ENCODE data around the gene CATSPERZ. TPM values are rescaled to one million over a fixed set of nuclear protein-coding genes. Genes with fewer than 3 reads are reported as not detected.
A peak's percentile ranks its signal among the peaks of the same experiment; 100 is the strongest.

Gene CATSPERZ
- total RNA-seq, 1 donor from 2014 or later: not detected

DNA sequence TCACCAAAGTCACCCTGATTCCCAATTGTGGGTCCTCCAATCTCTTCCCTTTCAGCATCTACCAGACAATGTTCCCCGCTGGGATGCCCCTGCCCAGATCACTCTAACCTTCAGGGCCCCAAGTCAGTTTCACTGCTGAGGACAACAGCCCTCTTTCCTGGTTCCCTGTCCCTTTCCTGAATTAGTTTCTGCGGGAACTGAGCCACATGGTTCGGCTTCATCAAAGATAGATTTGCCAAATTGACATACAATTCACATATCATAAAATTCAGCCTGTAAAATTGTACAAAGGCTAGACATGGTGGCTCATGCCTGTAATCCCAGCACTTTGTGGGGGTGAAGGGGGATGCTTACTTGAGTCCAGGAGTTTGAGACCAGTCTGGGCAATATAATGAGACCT is 27.8 kb downstream of the CATSPERZ start:
- Histone ChIP-seq H3K27me3 (no peaks in the 10 kb centered on the region), H3K9me3 (no peaks in the 10 kb centered on the region), H3K4me1 (peaks cover 13% of the 10 kb centered on the region), H3K36me3 (no peaks in the 10 kb centered on the region), H3K4me3 (no peak overlapping the region), H3K27ac (no peak overlapping the region)
- ATAC-seq (no peak), DNase-seq (no peak)
- TF ChIP-seq, protein P1, sequence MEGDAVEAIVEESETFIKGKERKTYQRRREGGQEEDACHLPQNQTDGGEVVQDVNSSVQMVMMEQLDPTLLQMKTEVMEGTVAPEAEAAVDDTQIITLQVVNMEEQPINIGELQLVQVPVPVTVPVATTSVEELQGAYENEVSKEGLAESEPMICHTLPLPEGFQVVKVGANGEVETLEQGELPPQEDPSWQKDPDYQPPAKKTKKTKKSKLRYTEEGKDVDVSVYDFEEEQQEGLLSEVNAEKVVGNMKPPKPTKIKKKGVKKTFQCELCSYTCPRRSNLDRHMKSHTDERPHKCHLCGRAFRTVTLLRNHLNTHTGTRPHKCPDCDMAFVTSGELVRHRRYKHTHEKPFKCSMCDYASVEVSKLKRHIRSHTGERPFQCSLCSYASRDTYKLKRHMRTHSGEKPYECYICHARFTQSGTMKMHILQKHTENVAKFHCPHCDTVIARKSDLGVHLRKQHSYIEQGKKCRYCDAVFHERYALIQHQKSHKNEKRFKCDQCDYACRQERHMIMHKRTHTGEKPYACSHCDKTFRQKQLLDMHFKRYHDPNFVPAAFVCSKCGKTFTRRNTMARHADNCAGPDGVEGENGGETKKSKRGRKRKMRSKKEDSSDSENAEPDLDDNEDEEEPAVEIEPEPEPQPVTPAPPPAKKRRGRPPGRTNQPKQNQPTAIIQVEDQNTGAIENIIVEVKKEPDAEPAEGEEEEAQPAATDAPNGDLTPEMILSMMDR (IDR thresholded peaks at IDR 0.05): no peak
- intact Hi-C loops (cut with DNase I): no loop called here

DNA sequence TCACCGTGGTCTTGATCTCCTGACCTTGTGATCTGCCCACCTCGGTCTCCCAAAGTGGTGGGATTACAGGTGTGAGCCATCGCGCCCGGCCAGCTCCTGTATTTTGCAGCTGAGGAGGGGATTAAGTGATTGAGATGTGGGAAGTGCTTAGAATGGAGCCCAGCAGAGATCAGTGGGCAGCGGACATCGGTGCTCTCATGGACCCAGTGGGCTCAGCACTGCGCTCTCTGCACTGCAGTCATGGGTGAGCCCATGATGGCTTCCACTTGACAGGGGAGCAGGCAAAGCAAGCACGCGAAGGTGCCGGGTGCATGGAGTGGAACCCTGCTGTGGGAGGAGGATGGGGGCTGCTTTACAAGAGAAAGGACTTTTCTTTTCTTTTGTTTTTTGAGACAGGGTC is 30.7 kb downstream of the CATSPERZ start:
- Histone ChIP-seq H3K9me3 (no peaks in the 10 kb centered on the region), H3K4me3 (no peak overlapping the region), H3K4me1 (peaks cover 13% of the 10 kb centered on the region), H3K27me3 (no peaks in the 10 kb centered on the region), H3K36me3 (no peaks in the 10 kb centered on the region), H3K27ac (no peak overlapping the region)
- DNase-seq: peak; percentile 58
- no peak for ATAC-seq
- TF ChIP-seq, protein P1 (IDR thresholded peaks at IDR 0.05): no peak
- intact Hi-C loops (cut with DNase I): no loop called here

GRCh38 chr11:64331569-64332371 is 31.6 kb downstream of the CATSPERZ start:
- no peak overlapping the region for H3K4me3 ChIP-seq
- DNase-seq (peak; percentile 95), ATAC-seq (peak; percentile 92)
- H3K27ac ChIP-seq: no peak overlapping the region
- no peaks in the 10 kb centered on the region for H3K27me3 ChIP-seq
- H3K4me1 ChIP-seq: peaks cover 13% of the 10 kb centered on the region
- intact Hi-C loops (cut with DNase I): no loop called here
- H3K36me3 ChIP-seq: no peaks in the 10 kb centered on the region
- TF ChIP-seq, protein P1 (IDR thresholded peaks at IDR 0.05): peak; percentile 57
- no peaks in the 10 kb centered on the region for H3K9me3 ChIP-seq

GRCh38 chr11:64333556-64333955 is 33.4 kb downstream of the CATSPERZ start:
- no peak for ATAC-seq
- no peaks in the 10 kb centered on the region for H3K36me3 ChIP-seq
- DNase-seq: no peak
- TF ChIP-seq, protein P1 (IDR thresholded peaks at IDR 0.05): no peak
- H3K9me3 ChIP-seq: no peaks in the 10 kb centered on the region
- intact Hi-C loops (cut with DNase I): no loop called here
- H3K27ac ChIP-seq: no peak overlapping the region
- H3K4me1 ChIP-seq: peaks cover 13% of the 10 kb centered on the region
- no peak overlapping the region for H3K4me3 ChIP-seq
- H3K27me3 ChIP-seq: no peaks in the 10 kb centered on the region

DNA sequence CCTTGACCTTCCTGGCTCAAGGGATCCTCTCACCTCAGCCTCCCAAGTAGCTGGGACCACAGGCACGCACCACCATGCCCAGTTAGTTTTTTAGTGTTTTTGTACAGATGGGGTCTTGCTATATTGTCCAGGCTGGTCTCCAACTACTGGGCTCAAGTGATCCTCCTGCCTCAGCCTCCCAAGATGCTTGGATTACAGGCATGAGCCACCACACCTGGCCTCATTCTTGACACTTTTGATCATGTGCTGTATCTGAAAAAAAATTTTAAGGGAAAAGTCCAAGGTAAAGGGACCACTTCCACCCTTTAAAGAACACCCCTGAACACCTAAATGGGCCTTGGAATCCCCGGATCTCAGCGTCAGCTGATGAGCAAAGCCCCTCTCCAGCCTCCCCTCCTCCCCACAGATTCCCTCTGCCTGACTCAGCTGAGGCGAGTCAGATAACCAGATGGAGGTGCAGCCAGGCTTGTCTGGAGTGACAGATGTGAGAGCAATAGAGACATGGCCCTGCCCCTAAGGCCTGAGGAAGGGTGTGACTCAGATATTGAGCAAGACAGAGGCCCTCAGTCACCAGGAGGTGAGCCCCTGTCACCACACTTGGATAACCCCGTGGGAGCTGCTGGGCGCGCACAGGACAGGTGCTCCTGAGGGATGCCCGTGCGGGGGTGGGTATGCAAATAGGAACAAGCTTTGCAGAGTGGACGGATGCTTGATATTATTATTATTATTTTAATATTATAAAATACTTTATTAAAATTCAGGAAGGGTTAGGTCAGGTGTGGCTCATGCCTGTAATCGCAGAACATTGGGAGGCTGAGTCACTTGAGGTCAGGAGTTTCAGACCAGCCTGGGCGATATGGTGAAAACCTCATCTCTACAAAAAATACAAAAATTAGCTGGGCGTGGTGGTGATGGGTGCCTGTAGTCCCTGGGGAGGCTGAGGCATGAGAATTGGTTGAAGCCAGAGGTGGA is 34.9 kb downstream of the CATSPERZ start:
- peaks cover 10% of the 10 kb centered on the region for H3K4me1 ChIP-seq
- H3K36me3 ChIP-seq: no peaks in the 10 kb centered on the region
- H3K4me3 ChIP-seq: no peak overlapping the region
- no peaks in the 10 kb centered on the region for H3K9me3 ChIP-seq
- no peak overlapping the region for H3K27ac ChIP-seq
- TF ChIP-seq, protein P1 (IDR thresholded peaks at IDR 0.05): no peak
- no peaks in the 10 kb centered on the region for H3K27me3 ChIP-seq
- intact Hi-C loops (cut with DNase I): no loop called here
- ATAC-seq: peak; percentile 86
- DNase-seq: peak; percentile 85
